ENCODE data around the gene GLYR1. TPM values are rescaled to one million over a fixed set of nuclear protein-coding genes. Genes with fewer than 3 reads are reported as not detected.
A peak's percentile ranks its signal among the peaks of the same experiment; 100 is the strongest.

GLYR1 gene
- total RNA-seq, 1 donor from 2014 or later = 55.9 TPM

- DNase-seq (ENCODE audit: low read depth, low spot score) = no peak
Observed at GRCh38 chr16:4880006-4880580, 33.0 kb upstream of the GLYR1 start.

GRCh38 chr16:4879049-4879448 is 32.0 kb upstream of the GLYR1 start:
- DNase-seq (ENCODE audit: low read depth, low spot score) = no peak

GRCh38 chr16:4877380-4877685 is 30.2 kb upstream of the GLYR1 start:
- no peak for DNase-seq (ENCODE audit: low read depth, low spot score)

GRCh38 chr16:4876646-4877379 is 29.7 kb upstream of the GLYR1 start:
- no peak for DNase-seq (ENCODE audit: low read depth, low spot score)

DNA sequence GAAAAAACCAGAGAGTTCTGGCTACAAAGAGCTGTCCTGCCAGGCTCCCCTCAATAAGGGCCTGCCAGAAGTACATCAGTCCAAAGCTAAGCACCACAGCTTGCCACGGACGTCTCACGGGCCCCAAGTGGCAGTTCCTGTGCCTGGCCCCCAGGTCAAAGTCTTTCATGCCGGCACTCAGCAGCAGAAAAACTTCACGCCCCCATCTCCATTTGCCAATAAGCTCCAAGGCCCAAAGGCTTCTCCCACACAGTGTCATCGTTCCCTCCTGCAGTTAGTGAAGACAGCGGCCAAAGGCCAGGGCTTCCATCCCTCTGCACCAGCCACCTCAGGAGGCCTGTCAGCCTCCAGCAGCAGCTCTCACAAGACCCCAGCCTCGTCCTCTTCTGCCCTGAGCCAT is 27.6 kb upstream of the GLYR1 start:
- DNase-seq (ENCODE audit: low read depth, low spot score) = no peak

- DNase-seq (ENCODE audit: low read depth, low spot score) = no peak
Observed at GRCh38 chr16:4873091-4873490, 26.0 kb upstream of the GLYR1 start.

DNA sequence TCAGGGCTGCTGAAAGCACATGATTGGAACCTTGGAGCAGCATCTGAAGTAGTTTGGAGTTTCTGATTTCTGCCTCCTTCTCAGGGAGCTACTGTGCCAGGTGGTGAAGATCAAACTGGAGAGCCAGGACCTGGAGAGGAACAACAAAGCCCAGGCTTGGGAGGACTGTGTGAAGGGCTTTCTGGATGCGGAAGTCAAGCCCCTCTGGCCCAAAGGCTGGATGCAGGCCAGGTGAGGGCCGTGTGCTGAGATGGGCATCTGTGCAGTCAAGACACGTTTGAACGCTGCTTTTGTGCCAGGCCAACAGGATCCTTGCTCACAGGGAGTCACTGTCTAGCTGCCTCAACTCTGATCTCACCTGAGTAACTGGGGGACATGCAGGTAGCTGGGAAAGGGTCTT is 24.0 kb upstream of the GLYR1 start:
- DNase-seq (ENCODE audit: low read depth, low spot score) = no peak

DNA sequence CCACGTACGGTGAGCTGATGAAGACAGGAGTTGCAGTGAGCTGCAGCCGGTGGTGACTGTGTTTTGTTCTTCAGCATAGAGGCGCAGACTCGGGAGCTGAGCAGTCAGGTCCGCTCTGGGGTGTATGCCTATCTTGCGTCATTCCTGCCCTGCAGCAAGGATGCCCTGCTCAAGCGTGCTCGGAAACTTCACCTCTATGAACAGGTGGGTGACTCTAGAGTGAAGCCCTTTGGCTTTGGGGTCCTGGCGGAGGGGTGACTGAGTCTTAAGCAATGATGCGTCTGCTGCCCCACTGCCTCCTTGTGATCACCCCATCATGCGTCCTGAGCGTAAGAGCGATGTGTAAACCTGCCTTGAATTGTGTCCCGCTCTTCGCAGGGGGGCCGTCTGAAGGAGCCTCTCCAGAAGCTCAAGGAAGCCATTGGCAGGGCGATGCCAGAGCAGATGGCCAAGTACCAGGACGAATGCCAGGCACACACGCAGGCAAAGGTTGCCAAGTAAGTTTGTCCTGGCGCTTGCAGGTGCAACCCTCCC is 23.1 kb upstream of the GLYR1 start:
- no peak for DNase-seq (ENCODE audit: low read depth, low spot score)

DNA sequence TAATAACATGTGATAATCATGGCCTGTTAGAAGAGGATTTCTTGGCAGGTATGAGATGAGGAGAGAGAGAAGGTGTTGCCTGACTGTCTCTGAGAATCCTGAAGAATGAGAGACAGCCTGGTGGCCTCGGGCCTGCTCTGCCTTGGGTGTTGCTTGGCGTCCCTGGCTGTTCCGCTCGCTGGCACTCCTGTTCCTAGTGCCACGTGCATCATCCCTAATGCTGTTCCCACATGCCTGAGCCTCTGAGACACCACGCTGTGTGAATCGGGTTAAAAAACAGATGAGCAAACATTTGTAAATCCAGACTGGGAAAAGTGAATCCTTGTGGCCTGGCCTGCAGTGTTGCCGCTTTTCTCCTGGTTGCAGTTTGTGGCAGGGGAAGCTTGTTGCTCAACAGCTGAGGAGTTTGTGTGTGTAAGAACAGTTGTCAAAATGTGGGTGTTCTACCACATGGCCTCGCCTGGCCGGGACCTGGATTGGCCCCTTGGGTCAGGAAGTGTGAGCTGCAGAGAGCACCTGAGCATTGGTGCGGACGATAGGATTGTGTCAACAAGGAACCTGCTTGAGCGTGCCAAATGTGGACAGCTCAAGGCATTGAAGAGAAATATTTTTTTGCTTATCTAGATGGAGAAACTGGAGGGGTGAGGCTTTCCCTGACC is 22.2 kb upstream of the GLYR1 start:
- no peak for DNase-seq (ENCODE audit: low read depth, low spot score)

- no peak for DNase-seq (ENCODE audit: low read depth, low spot score)
Observed at GRCh38 chr16:4868535-4868934, 21.4 kb upstream of the GLYR1 start.

DNA sequence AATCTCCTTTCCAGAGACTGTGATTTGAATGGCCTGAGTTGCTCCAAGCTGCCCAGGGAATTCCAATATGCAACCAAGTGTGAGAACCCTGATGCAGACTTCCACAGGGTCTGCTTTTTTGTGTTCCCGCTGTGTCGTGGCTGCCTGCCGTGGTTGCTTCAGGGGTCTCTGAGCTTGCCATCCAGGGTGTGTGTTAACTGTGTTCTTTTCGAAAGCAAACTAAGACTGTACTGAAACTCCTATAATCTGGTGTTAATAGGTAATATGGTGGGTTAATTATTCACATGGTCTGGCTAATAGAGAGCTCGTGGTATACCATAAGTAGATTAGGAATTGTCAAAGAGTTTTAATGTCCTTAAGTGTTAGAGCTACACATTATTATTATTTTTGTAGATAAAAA is 20.9 kb upstream of the GLYR1 start:
- no peak for DNase-seq (ENCODE audit: low read depth, low spot score)

GRCh38 chr16:4866586-4866985 is 19.5 kb upstream of the GLYR1 start:
- no peak for DNase-seq (ENCODE audit: low read depth, low spot score)

DNA sequence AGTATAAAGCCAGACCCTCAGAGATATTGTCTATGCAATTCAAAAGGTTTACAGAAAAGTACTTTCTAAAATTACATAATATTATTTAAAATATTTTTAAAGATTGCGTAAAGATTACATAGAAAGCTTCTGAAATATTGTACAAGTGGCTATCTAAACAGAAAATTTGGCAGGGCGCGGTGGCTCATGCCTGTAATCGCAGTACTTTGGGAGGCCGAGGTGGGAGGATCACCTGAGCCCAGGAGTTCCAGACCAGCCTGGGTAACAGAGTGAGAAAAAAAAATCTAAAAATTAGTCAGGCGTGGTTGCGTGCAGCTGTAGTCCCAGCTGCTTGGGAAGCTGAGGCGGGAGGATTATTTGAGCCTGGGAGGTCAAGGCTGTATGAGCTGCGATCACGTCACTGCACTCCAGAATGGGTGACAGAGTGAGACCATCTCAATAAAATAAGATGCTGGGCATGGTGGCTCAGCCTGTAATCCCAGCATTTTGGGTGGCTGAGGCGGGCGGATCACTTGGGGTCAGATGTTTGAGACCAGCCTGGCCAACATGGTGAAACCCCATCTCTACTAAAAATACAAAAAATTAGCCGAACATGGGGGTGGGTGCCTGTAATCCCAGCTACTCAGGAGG is 18.3 kb upstream of the GLYR1 start:
- no peak for DNase-seq (ENCODE audit: low read depth, low spot score)

- no peak for DNase-seq (ENCODE audit: low read depth, low spot score)
Observed at GRCh38 chr16:4864728-4865127, 17.6 kb upstream of the GLYR1 start.

DNA sequence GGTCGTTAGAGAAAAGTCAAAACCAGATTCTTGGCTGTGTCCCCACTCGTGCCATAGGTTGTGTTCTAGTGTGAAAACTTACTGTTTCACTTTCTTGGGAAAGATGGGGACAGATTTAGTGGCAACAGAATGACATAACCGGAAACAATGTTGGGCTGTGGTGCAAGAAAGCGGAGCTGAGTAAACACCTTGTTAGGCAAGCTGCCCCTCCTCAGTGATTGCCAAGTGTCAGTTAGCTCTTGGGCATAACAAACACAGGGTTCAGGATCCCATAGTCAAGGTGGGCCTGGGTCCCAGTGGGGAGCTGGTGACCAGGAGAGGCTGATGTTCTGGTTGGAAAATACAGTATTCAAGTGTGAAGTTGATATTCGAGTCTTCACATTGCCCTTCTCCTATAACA is 15.6 kb upstream of the GLYR1 start:
- DNase-seq (ENCODE audit: low read depth, low spot score) = no peak

GRCh38 chr16:4860727-4861342 is 13.7 kb upstream of the GLYR1 start:
- no peak for DNase-seq (ENCODE audit: low read depth, low spot score)

DNA sequence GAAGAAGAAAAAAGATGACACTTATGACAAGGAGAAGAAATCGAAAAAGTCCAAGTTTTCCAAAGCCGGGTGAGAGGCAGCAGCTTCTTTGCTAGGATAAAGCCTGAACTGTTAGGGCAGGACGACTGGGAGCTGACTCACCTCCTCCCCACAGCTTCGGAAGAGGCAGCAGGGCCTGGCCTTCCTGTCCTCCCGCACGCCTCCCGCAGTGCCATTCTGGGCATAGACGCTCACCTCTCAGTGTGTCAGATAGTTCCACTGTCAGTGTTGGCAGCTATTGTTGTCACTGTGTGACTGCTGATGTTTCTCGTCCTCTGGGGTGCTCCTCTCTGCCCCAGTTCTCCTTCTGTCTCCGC is 12.8 kb upstream of the GLYR1 start:
- peak; percentile 37 for DNase-seq (ENCODE audit: low read depth, low spot score)

GRCh38 chr16:4859190-4859899 is 12.3 kb upstream of the GLYR1 start:
- no peak for DNase-seq (ENCODE audit: low read depth, low spot score)

- no peak for DNase-seq (ENCODE audit: low read depth, low spot score)
Observed at GRCh38 chr16:4855804-4856203, 8.7 kb upstream of the GLYR1 start.

DNA sequence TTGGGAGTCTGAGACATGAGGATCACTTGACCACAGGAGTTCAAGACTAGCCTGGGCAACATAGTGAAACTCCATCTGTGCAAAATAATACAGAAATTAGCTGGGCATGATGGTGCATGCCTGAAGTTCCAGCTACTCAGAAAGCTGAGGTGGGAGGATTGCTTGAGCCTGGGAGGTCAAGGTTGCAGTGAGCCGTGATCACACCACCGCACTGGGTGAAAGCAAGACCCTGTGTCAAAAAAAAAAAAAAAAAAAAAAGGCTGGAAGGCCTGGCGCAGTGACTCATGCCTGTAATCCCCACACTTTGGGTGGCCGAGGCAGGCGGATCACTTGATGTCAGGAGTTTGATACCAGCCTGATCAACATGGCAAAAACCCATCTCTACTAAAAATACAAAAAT is 8.3 kb upstream of the GLYR1 start:
- DNase-seq (ENCODE audit: low read depth, low spot score) = no peak

GRCh38 chr16:4852221-4852872 is 5.3 kb upstream of the GLYR1 start:
- peak; percentile 27 for DNase-seq (ENCODE audit: low read depth, low spot score)

All from pulmonary artery endothelial cell (primary cell).